GM10248 (cell line): ENCODE data around the gene OAS2.

ENCODE experiments used
- CTCF ChIA-PET: fragments of 300-600 bp; sonication (Branson Sonifier 250); formaldehyde crosslinking; extraction: SDS; loops from one replicate; lab custom pipeline; 2021; ENCODE audit warnings: antibody characterized with exemption; lab: Yijun Ruan, JAX
- POLR2A ChIA-PET: fragments of 350-650 bp; sonication (Branson Sonifier 250); formaldehyde crosslinking; extraction: SDS; loops from one replicate; lab custom pipeline; 2020; ENCODE audit warnings: antibody characterized with exemption; lab: Yijun Ruan, JAX
- DNase-seq: peaks from one replicate; pipeline ENCODE4 v3.0.0; 2012; ENCODE audit errors: extremely low spot score
- CTCF ChIP-seq: IDR thresholded peaks from 2 replicates; pipeline ENCODE4 v1.5.1; 2012; ENCODE audit warnings: mild to moderate bottlenecking, low read depth; ENCODE audit errors: extremely low read depth, missing control alignments, control extremely low read depth

Gene OAS2

GRCh38 chr12:112977139-112977538 lies 1.2 kb upstream of the OAS2 start:
- DNase-seq, result no peak
- ChIA-PET CTCF (interaction anchor here (1.0 to 3.5 kb wide), 4 partner anchors 13 to 197 kb away, joined by 3 to 37 read pairs (median 8); no protein-coding TSS in a partner anchor), POLR2A (interaction anchor here (1.6 kb wide), 1 partner anchor 10 kb away, joined by 3 read pairs; no protein-coding TSS in a partner anchor)
- no peak for TF ChIP-seq CTCF

- DNase-seq, result no peak
- POLR2A ChIA-PET, result interaction anchor here (1.2 to 1.6 kb wide), 3 partner anchors 10 to 71 kb away, joined by 3 to 4 read pairs (median 3); partner anchors contain the start of gene OAS1
- CTCF ChIA-PET, result interaction anchor here (0.8 to 3.5 kb wide), 10 partner anchors 10 to 196 kb away, joined by 3 to 37 read pairs (median 4); no protein-coding TSS in a partner anchor
- TF ChIP-seq CTCF, result no peak
Measured at GRCh38 chr12:112977641-112978040, 678 bp upstream of the OAS2 start.

DNA sequence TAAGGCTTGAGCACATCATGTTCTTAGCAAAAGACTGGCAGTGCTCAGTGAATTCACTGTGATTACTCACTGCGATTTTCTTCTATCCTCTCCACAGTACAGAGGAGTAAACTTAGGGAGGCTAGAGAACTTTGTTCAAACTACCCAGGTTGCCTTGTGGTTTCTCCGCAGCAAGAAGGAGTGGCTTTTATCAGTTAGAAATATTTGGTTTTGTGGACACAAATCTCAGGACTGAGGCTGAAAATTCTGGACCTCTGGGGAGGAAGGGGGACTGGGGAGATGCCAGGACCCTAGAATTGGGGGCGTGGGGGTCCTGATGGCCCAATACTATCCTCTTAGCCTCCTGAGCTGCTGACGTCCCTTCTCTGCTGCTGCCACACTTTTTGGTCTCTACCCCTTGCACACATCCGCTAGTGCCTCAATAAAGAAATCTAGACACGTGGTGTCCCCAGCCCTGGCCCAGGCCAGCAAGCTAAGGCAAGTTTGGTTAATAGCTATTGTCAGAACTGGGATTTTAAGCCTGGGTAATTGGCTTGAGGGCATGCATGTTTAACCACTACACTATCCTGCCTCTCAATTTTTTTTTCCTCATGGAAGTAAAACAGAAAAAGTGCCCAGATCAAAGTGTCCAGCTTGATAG lies 842 bp downstream of the OAS2 start:
- no peak for TF ChIP-seq CTCF
- DNase-seq, result no peak
- ChIA-PET POLR2A (interaction anchor here (1.2 kb wide), 1 partner anchor 54 kb away, joined by 3 read pairs; no protein-coding TSS in a partner anchor), CTCF (interaction anchor here (0.7 to 3.5 kb wide), 8 partner anchors 9 to 195 kb away, joined by 3 to 37 read pairs (median 3); no protein-coding TSS in a partner anchor)

GRCh38 chr12:112980491-112981158 lies 2.3 kb downstream of the OAS2 start:
- no peak for TF ChIP-seq CTCF
- DNase-seq, result no peak
- ChIA-PET POLR2A (no interaction called here), CTCF (interaction anchor here (1.0 to 2.0 kb wide), 3 partner anchors 9 to 68 kb away, joined by 3 to 9 read pairs (median 3); no protein-coding TSS in a partner anchor)

GRCh38 chr12:112985642-112986290 lies 7.4 kb downstream of the OAS2 start:
- DNase-seq, result no peak
- TF ChIP-seq CTCF, result no peak
- ChIA-PET POLR2A (no interaction called here), CTCF (no interaction called here)

- DNase-seq, result no peak
- POLR2A ChIA-PET, result no interaction called here
- CTCF ChIA-PET, result no interaction called here
- TF ChIP-seq CTCF, result no peak
Measured at GRCh38 chr12:112986291-112986800, 8.0 kb downstream of the OAS2 start.
